IPS DF 4.7 (cell line): ENCODE data around the gene NINJ2.

ENCODE experiments used
- DNase-seq: peaks from one replicate; pipeline ENCODE4 v3.0.0-alpha.2; 2013; ENCODE audit warnings: low spot score; ENCODE audit errors: extremely low read depth

The NINJ2 gene

DNA sequence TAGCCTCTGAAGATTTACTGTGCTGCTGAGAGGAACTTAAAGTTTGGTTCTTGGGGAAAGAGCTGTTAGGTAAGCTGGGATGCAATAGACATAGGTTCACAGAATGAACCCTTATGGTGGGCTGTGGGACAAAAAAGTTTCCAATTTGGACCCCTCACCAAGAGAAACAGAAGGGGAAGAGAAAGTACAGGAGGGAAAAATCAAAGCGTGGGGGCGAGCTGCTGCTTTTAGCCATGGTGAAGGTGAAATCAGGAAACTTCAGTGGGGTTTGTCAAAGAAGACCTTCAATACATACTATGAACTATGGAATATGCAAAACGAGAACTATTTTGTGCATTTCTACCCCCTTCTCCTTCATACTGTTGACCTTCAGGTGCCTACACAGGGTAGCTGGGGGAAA lies 10.6 kb upstream of the NINJ2 start:
- no peak for DNase-seq

DNA sequence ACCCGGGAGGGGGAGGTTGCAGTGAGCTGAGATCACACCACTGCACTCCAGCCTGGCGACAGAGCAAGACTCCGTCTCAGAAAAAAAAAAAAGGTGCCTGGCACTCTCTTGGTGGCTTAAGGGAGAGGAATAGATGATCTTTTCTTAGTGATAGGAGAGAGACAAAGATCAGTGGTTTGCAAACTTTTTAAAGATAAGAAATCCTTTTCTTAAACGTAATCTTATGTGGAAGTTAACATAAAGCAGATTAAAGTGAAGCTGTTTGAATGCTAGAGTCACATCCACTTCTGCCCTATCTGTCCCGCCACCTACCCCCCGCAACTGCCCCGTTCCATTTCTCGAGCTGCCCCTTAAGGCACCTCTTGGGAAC lies 6.3 kb upstream of the NINJ2 start:
- no peak for DNase-seq

DNA sequence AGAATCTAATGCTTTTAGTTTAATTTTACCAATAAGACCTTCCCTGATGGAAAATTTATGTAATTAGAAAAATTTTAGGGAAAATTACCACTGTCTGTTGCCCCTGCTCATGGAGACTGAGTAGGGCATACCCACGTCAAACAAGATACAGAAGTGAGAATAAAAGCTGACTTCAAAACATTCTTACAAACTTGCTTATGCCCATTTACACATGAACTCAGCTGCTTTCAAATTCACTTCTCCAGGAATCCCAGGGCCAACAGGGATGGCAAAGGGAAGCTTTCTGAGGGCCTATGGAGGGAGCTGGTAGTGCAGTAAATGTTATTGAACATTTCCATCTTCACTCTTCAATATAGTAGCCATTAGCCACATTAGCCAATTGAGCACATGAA lies 4.8 kb upstream of the NINJ2 start:
- no peak for DNase-seq

DNA sequence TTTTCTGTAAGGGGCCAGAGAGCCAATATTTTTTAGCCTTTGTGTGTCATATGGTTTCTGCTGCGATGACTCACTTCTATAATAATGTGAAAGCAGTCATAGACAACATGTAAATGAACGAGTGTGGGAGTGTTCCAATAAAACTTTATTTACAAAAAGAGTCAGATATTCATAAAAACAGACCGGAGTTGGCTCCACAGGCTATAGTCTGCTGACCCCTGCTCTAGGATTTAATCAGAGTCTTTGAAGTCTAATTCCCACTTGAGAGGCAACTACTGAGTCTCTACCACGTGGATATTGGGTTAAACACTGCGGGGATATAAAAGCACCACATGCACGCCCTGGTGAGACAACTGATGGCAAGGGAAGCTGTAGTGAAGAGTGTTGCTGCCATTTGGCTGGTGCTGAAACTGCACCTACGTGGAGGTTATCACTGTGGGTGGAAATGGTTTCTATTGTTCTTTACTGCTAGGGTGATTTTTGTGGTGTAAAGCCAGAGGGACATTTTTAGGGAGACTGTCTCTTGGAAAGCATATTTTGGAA lies 3.6 kb upstream of the NINJ2 start:
- DNase-seq, result no peak

DNA sequence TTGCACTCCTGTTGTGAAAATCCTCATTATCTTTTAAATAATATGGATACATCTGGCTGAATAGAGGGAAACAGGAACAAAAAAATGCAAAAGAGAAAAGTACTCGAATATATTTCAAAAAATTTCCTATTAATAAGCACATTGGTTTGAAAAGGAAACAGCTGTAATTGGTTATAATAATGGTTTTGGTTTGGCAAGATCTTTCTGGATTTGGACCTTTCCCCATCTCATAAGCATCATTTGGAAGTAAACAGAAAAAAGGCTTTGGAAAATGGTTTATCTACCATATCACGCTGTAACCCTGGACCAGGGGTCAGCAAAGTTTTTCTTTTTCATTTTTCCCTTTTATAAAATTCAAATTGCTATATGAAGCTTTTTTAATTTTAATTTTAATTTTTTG lies 2.8 kb upstream of the NINJ2 start:
- no peak for DNase-seq

DNA sequence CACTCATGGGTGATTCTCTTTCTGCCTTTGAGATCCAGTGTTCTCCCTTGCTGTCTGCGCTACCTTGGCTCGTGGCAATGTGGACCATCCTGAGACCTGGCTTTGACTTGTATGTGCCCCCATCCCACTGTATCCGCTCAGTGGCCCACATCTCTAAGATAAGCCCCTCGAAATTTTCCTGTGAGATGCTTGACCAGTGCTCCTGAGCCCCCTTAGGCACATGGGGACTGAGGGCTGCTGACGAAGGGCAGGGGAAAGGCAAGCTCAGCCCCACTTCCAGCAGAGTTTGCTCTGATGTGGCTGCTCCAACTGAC lies 1.5 kb upstream of the NINJ2 start:
- no peak for DNase-seq

DNA sequence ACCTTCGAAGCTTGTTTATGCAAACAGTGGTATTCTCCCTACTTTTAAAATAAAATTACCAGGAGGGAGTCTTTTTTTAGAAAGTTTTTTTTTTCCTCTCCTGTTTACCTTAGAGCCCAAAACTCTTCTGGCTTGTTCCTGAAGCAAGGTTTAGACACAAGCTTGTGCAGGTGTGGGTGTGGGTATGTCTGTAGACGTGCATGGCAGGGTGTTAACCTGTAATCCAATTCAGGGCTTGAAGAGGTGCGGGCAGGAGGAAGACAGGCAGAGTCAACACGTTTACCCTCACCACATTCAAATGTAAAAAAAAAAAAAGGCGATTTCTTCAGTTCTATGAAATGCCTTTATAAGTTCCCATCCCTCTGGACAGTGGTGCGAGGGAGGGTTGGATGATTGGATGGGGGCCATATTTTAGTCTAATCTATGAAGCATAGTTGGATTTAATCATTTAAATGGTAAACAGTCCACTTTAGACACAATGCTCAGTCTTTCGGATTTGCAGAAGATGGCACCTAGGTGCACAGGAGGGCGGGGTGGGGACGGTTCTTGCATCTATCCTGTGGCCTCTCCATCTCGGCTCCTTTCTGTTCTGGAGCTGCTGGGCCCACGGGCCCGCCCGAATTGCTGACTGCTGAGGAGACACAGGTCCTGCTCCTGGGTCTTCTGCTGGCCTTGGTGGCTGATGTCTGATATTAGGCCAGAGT lies 982 bp upstream of the NINJ2 start:
- DNase-seq, result no peak

DNA sequence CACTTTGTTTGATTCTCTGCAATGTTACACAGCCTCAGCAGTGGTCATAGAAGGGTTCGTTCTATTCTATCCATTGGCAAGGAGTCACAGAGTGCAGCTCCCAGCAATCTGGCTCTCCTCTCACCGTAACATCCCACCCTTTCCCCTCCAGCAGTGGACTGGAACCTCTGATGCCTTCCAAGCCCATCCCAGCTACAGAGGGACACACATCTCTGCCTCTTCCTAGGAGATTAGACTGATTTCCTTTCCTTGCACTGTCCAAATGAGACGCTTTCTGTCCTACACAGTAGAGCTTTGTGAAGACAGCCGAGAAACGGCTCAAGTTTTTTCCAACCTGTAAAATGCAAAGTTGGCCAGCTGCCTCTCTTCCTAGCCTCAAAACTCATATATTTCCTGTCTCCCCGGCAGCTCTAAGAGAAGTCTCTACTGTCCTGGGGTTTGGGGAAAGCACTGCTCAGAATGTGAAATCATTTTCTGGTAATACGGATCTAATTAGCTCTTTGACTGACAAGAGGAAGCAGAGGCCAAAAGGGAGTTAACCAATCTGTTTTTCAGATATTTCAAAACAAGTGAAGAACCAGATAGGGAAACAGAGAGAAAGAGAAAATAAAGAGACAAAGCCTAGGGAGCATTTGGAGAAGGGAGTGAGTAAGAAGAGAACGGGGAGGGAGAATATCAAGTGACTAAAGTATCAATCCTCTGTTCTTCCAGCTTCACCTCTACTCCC lies 516 bp downstream of the NINJ2 start:
- DNase-seq, result no peak

DNA sequence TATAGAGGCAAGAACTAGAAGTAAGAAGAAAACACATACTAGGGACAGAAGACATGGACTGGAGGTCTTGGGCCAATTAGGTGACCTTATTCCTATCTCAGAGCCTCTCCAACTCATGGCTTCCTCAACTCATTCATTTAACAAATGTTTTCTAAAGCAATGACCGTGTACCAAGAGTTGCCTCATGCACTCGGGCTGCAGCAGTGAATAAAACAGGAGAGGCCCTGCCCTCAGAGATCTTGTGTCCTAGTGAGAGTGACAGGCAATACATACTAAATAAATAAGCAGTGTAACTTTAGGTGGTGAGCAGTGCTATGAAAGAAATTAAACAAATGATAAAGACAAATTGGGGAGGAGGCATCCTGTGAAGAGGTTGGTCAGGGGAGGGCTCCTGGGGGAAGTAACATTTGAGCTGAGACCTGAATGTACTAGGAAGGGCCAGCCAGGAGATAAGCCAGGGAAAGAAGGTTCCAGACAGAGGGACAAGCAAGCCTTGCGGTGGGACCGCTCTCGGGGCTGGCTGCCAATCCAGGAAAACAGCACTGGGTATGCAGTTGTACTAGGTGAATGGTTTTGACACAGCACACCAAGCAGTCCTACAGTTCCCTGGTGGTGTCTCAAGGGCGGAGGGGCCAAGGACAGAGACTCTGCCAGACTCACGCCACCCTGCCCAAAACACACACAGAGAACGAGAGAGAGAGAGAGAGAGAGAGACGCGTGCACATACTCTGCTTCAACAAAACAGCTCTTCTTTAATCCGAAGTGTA lies 1.3 kb downstream of the NINJ2 start:
- no peak for DNase-seq

DNA sequence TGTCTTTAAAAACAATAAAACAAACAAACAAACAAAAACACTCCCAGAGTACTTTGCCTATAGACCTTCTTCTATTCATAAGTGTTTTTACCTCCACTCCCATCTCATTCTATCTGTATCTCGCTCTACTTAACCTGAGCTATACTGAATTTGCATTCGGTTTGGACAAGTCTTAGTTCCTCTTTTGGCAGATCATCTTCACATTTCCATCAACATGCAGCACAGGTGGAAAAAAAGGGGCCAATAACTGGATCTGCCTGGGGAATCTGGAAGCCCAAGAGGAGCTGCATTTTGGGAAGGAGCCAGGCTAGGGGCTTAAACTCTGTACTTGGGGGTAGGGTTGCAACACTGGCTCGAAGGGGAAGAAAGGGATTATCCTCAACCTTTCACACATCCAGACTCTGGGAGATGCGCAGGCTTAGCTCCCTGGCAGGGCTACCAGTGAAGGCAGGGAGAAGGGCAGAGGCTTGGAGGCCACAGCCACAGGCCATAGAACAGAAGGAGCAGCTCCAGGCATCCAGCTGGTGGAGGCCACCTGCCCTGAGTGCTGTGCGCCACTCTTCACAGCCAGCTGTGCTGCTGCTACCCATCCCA lies 4.1 kb downstream of the NINJ2 start:
- no peak for DNase-seq

DNA sequence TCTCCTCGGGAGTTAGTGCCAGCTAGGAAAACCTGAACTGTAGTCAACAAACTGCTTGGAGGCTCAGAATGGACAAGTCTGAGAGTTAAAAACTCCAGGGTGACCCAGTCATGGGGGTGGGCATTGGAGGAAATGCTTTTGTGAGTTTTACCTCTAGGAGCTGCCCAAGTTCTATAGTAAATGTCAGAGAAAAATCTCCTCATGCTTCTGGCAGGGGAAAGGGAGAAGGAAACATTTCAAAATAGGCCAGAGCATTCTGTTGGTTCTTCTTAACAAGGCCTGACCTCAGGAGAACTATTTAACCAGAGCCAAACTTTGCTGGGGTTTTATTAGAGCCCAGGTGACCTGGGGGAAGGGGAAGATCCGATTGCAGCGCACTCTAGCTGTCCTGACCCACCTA lies 12.3 kb downstream of the NINJ2 start:
- DNase-seq, result no peak

DNA sequence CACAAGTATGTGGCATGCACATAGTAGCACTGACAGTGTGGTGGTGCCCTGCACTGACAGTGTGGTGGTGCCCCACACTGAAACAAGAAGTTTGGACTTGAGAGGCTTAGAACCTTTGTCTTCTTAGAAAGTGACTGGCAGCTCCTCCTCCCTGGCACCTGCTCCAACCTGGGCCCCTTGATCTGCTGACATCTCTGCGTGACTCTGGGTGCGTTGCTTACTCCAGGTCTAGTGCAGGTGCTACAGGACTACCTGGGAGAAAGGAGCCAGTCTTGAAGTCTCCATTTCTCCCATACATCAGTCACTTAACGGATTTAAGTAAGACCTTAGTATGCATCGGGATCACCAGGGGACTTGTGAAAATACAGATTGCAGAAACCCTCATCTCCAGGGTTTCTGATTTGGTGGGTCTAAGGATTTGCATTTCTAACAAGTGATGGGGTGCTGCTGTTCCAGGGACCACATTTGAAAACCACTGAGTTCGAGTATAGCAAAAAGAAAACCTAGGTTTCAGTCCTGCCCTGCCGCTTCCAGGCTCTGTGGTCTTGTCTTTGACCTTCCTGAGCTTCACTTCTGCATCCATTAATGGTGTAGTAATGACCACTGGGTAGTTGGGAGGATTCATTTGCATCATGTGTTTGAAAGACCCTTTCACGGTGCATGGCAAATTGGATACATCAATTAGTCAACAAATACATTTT lies 15.7 kb downstream of the NINJ2 start:
- DNase-seq, result no peak

DNA sequence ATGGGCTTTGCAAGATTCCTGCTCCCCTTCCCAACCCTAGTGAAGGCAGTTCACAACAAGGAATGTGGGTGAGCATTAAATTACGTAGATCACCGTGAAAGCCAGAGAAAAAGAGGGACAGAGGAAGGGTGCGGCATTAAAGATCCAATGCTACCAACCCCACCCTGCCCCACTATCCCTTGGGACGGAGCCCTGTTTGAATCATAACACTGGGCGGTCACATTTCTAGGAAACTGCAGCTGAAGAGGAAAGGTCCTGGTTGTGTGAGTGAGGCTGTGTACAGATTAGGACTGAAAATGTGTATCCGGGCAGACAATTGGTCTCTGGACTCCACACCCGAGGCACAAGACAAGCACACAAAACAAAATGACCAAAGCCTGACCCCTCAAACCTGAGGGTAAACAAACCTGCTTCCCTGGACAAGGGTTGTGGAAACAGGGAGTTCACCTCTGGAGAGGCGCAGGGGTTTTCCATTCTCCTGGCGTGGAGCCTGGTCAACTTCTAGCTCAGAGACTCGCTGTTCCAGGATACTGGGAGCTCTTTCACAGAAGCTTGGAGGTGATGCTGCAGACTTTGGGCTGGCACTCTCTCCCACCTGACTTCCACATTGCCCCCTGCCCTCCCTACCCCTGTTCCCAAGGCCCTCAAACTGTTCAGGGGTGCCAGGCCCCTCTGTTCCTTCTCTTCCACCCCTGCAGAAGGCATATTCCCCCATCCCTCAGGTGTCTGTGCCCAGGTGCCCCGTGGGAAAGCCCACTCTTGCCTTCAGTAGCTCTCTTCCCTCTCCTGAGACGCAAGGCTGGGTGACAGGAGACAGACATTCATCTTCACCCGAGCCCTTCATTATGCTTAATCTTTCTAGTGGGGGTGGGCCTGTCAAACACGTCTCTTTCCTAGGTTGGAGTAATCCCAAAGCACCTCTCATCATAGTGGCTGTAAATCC lies 16.5 kb downstream of the NINJ2 start:
- DNase-seq, result no peak

DNA sequence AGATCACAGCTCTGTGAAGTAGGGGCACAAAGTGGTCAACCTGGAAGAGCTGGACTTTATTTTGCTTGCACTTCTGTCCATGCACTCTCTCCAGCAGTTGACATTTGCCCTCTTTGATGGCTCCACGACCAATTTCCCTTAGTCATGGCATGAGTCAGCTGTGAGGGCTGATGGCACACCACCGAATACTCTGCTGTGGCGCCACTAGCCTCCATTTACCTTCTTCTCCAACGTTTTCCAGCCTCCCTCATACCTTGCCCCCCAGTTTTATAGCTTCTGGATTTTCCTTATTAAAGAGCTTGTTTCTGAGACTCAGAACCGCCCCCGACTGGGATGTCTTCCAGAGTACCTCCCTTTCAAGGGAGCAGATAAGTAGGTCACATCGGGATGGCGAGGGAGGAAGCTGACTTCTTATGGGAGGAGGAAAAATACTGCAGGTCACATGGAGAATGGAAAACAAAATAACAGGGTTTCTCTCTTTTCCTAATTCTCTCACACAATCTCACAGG lies 17.6 kb downstream of the NINJ2 start:
- DNase-seq, result no peak

DNA sequence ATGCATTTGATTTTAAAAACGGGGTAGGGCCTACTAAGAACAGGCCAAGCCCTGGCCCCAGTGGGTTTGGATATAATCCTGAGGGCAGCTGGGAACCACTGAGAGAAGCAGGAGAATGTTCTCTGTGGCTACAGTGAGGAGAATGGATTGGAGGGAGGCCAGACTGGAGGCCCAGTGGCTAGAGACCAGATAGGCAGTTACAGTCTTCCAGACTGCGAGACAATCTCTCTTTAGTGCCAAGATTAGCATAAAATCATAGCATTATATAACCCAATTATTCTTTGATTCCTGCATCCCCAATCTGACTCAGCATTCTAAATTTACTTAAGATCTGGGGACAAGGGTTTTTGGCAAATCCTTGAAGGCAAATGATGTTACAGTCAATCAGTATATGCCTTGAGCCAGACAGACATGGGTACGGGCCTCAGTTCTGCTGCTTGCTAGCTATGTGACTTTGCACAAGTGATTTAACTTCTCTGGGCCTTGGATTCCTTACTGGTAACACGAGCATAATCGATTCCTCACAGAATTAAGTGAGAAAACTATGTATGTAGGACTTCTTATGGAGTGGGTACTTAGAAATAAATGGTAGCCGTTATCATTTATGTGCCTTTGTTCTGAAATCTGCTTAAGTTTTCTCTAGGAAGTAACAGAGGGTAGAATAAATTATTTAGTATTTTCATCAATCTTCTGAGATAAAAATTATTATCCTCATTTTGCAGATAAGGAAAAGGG lies 18.3 kb downstream of the NINJ2 start:
- DNase-seq, result no peak

DNA sequence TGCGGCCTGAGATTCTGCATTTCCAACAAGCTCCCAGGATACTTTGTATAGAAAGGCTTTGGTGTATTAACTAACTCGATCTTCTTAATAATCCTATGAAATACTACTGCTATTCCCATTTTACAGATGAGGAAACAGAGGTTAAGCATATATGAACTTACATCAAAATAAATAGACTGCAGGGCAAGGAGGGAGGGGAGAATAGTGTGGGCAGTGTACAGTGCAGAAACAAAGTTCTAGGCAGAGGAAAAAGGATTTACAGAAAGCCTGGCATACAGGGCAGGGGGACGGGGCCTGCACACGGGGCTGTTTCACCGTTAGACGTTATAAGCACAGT lies 19.0 kb downstream of the NINJ2 start:
- DNase-seq, result no peak

DNA sequence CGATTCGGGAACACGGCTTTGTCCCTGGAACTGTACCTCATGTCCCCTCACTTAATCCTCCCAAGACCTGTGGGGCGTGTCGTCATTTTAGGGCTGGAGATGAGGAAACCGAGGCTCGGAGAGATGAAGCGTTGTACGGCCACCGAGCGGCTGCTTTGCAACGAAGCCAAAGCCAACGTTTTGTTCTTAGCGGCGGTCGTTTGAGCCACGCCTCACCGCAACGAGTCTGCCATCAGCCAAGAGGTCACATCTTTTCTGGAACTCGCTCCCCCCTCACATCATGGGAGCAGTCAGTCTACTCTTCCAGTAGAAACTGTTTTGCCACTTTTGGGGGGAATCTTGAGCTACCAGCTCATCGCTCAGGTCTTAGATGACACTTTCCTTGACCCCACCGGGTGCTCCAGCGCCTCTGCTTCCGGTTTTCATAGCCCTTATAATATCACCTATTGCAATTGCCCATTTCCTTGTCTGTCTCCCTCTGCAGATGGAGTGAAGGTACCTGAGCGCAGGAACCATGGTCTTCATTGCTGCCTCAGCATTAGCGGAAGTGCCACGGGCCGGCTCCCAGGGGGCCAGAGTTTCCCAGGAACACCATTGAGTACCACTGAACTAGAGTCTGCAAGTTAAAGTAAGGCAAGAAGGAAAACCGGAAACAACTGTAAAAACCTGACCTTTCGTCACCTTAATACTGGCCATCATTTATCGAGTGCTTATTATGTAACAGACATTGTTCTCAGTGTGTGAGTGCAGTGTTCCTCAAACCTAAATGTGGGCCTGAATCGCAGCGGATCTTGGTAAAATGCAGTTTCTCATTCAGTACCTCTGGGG lies 19.6 kb downstream of the NINJ2 start:
- no peak for DNase-seq

DNA sequence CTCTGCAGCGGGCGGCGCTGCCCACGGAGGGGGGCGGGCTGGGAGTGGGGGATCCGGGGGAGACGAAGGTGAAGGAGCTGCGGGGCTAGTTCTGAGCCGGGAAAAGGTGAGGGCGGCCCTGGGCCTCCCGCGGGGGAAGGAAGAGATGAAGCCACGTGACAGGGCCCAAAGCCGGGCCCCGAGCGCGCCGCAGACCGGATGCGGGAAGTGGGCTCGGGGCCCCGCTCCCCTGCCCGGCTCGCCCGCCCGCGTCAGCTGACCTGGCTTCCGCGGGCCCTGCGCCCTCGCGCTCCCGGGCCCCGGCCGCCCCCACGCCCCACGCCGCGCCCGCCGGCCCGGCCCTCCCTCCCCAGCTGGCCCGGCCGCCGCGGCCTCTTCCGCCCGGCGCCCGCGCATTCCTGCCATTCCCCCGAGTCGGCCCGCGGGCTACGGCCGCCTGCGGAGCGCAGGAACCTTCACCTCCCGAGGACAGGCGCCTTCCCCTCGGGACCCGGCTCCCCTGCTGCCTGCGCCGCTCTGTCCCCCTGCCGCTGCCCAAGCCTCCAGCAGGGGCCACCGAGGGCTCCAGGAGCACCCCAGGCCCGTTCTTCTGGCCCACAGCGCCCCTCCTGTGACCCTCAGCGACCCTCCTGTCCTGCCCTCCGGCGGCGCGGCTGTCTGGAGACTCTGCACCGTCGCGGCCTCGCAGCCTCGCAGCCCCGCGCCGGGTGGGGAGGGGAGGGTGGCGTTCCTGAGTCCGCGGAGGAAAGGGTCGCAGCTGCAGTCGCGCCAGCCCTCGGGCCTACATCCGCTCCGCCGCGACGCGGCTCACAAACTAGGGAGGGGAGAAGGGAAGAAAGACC lies 20.4 kb downstream of the NINJ2 start:
- no peak for DNase-seq
